Choroid plexus epithelial cell (primary cell): Measurements from ENCODE around the gene CCDC121.
"Not testable (repeated sequence)": the region's sequence is repeated elsewhere in the genome, so short reads cannot be mapped to it uniquely, and the experiment has no call there.

Experiments
- DNase-seq: peaks from one replicate; pipeline ENCODE4 v3.0.0-alpha.2; 2010; ENCODE audit warnings: low read depth
- H3K4me3 ChIP-seq: 2 replicates; pipeline ENCODE4 v1.5.1; 2011; ENCODE audit warnings: low read depth, mild to moderate bottlenecking, control low read depth, low read length, moderate library complexity
- TF ChIP-seq, protein P1 (sequence below): conservative IDR thresholded peaks from 2 replicates; pipeline ENCODE4 v1.5.1; 2011; ENCODE audit warnings: low read depth, mild to moderate bottlenecking, control low read depth, inconsistent platforms, low read length, moderate library complexity

Gene CCDC121

DNA sequence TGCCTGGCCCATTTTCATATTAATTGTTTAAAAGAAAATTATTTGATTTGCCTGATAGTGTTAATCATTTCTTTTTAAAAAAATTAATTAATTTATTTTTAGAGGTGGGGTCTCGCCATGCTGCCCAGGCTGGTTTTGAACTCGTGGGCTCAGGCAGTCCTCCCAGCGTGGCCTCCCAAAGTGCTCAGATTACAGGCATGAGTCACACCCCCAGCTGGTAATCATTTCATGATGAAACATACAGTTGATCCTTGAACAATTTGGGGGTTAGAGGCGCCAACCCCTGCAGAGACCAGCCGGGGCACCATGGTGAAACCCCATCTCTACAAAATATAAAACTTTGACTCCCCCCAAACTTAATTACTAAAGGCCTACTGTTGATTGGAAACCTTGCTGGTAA lies 8.0 kb upstream of the CCDC121 start:
- TF ChIP-seq, protein P1, sequence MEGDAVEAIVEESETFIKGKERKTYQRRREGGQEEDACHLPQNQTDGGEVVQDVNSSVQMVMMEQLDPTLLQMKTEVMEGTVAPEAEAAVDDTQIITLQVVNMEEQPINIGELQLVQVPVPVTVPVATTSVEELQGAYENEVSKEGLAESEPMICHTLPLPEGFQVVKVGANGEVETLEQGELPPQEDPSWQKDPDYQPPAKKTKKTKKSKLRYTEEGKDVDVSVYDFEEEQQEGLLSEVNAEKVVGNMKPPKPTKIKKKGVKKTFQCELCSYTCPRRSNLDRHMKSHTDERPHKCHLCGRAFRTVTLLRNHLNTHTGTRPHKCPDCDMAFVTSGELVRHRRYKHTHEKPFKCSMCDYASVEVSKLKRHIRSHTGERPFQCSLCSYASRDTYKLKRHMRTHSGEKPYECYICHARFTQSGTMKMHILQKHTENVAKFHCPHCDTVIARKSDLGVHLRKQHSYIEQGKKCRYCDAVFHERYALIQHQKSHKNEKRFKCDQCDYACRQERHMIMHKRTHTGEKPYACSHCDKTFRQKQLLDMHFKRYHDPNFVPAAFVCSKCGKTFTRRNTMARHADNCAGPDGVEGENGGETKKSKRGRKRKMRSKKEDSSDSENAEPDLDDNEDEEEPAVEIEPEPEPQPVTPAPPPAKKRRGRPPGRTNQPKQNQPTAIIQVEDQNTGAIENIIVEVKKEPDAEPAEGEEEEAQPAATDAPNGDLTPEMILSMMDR: no peak
- H3K4me3 ChIP-seq: no peak overlapping the region
- no peak for DNase-seq

DNA sequence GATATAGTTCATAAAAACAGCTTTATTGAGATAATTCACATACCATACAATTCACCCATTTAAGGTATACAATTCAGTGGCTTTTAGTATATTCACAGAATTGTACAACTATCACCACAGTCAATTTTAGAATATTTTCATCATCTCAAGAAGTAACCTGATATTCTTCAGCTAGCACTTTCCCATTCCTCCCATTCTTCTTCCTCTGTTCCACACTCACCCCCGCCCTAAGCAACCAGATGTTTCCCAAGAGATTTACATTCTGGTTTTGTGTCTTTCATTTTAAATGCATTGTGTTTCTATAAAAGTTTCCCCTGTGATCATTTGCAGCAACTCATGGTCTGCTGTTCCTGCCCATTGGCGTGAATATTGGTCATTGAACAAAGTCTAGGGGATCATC lies 5.5 kb upstream of the CCDC121 start:
- no peak for DNase-seq
- TF ChIP-seq, protein P1: no peak
- no peak overlapping the region for H3K4me3 ChIP-seq

DNA sequence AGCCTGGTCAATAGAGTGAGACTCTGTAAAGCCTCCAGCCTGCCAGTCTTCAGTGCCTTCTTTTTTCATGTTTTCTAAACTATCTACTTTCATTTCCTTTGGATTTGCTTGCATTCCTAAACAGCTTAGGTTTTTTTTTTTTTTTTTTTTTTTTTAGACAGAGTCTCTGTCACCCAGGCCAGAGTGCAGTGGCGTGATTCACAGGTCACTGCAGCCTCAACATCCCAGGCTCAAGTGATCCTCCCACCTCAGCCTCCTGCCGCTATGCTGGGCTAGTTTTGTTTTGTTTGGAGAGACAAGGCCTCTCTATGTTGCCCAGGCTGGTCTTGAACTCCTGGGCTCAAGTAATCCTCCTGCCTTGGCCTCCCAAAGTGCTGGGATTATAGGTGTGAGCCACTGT lies 1.4 kb upstream of the CCDC121 start:
- not testable (repeated sequence) for DNase-seq, H3K4me3 ChIP-seq

DNA sequence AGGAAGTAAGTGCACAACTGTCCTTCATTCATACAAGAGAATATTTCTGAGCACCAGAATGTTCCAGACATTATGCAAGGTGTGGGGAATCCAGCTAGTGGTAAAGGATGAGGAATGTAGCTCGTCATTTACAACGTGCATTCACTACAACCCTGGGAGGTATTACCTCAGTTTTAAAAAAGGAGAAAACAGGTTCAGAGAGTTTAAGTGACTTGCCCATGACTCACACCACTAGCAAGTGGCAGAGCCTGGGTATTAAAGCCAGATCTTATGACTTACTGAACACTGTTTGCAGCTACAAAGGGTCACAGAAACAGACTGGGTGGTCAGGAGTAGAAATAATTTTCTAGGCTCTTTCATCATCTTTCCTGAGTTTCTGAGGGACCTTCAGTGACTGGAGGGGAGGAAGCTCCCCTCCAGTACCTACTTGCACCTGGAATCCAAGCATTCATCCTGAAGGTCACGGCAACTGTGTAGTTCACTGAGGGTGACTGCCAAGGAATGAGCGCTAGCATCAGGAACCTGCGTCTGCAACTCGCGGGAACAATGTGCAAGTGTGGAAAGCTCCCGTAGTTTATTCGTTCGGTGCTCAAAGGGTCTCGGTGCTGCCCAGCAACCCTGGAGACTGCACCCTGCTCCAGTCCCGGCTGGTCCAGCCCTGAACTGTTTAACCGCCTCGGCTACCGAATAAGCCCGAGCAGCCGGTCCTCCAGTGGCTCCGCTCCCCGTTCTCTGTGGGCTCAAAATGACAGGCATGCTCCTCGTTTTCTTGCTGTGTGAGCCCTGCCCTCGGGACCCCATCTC lies 647 bp downstream of the CCDC121 start:
- DNase-seq: peak; percentile 98

DNA sequence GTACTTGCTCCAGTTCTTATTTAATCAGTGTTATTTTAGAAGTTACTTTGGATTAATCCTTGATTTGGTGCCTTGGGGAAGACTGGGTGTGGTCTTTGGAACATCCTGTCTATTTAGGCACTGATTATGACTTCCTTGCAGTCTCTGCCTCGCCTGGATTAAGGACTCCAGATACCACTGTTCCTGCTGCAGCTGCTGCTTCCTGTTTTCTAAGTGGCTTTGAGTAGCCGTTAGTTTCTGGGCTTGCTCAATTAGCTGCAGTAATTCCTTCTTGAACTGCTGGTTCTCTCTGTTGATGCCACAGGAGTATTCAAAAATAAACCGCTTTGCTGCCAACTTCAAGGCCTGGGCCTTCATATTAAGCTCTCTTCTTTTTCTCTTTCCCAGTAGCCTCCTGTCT lies 1.9 kb downstream of the CCDC121 start:
- DNase-seq, H3K4me3 ChIP-seq: not testable (repeated sequence)

More for the DNA sequence above, 647 bp downstream of the CCDC121 start:
- peak overlapping the region; percentile 83 for H3K4me3 ChIP-seq
- TF ChIP-seq, protein P1: no peak

DNA sequence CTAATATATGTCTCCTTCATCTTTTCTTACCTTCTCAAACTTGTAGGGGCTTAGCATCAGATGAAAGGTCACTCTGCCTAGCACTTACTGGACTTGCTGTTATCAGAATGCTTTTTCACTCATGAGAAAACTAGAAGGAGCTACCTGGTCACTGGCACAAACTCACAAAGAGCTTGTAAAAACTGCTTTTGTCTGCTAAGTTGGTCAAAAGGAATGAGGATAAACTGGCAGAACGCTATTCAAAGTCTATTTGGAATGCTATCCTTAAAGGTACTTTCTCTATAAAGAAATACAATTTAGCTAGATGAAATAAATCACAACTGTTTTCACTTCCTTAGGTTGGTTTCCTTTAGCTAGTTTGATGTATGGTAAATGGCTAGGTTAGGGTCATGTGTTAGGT lies 2.5 kb downstream of the CCDC121 start:
- not testable (repeated sequence) for H3K4me3 ChIP-seq, DNase-seq

DNA sequence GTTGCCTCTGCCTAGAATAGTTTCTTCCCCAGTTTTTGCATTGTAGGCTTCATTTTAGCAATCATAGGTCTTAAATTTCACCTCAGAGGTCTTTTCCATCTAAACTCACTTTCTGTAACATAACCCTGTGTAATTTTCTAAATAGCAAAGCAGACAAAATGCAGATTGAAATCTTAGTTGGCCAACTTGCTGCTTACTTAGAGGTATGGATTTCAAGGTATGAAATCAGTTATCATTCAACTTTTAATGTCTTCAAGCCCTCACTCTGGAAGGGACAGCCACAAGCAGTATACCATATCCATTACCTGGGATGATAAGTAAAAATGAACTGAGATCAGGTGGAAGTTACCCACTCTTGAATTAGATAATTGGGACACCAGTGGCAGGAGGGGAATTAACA lies 3.9 kb downstream of the CCDC121 start:
- TF ChIP-seq, protein P1: no peak

DNA sequence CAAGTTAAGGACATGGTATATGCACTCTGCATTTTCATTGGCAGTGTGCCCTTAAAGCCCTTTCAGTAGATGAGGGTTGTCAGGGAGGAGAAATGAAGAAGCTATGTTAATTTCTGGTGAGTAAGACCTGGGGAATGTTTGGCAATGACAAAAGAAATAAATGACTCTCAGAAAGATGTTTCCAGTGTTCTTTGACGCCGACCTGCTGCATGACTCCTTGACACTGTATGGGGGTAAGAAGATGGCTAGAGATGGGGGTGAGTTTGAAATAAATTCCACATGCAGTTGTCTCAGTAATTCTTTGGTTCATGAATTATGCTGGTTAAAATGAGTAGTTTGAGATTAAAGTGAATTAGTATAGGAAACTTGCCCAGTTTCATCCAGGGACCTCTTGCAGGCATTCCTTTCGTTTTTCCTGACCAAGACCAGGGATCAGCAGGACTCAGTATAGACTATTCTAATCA lies 5.9 kb downstream of the CCDC121 start:
- H3K4me3 ChIP-seq: no peak overlapping the region
- DNase-seq: peak; percentile 83
- TF ChIP-seq, protein P1: no peak

More for the DNA sequence above, 3.9 kb downstream of the CCDC121 start:
- no peak overlapping the region for H3K4me3 ChIP-seq
- DNase-seq: no peak
